Astrocyte (in vitro differentiated cells and primary cell): Measurements from ENCODE around the gene AP3S2. TPM values are rescaled to one million over a fixed set of nuclear protein-coding genes. Genes with fewer than 3 reads are reported as not detected.
A peak's percentile ranks its signal among the peaks of the same experiment; 100 is the strongest.

Experiments
- DNase-seq: peaks from one replicate; pipeline ENCODE4 v3.0.0-alpha.2; 2010; ENCODE audit warnings: low read depth
- FAIRE-seq: peaks from 2 replicates; lab custom pipeline; 2011; peaks lifted over from hg19 to GRCh38; lab: Jason Lieb, UNC
- H2AFZ ChIP-seq: 2 replicates; pipeline ENCODE4 v1.6.0; 2012; ENCODE audit warnings: low read depth, low read length, inconsistent platforms
- H3K27ac ChIP-seq: 2 replicates; pipeline ENCODE4 v1.5.1; 2011; ENCODE audit warnings: low read depth, low read length, inconsistent platforms
- H3K27me3 ChIP-seq: 2 replicates; pipeline ENCODE4 v1.6.0; 2011; ENCODE audit warnings: low read length, inconsistent platforms; ENCODE audit not compliant: insufficient read depth
- H3K36me3 ChIP-seq: 2 replicates; pipeline ENCODE4 v1.5.1; 2011; ENCODE audit warnings: low read length, inconsistent platforms; ENCODE audit not compliant: insufficient read depth
- H3K4me1 ChIP-seq: 2 replicates; pipeline ENCODE4 v1.5.1; 2011; ENCODE audit warnings: low read length, inconsistent platforms; ENCODE audit not compliant: insufficient read depth
- H3K4me2 ChIP-seq: 2 replicates; pipeline ENCODE4 v1.6.0; 2012; ENCODE audit warnings: low read length, inconsistent platforms
- H3K4me3 ChIP-seq: 2 replicates; pipeline ENCODE4 v1.5.1; 2011; ENCODE audit warnings: low read depth, mild to moderate bottlenecking, low read length, inconsistent platforms; ENCODE audit not compliant: insufficient read depth
- H3K79me2 ChIP-seq: 2 replicates; pipeline ENCODE4 v1.6.0; 2012; ENCODE audit warnings: mild to moderate bottlenecking, low read length, inconsistent platforms; ENCODE audit not compliant: insufficient read depth
- H3K9ac ChIP-seq: 2 replicates; pipeline ENCODE4 v1.6.0; 2012; ENCODE audit warnings: mild to moderate bottlenecking, low read length, inconsistent platforms
- H3K9me3 ChIP-seq: 2 replicates; pipeline ENCODE4 v1.5.1; 2012; ENCODE audit warnings: low read depth, mild to moderate bottlenecking, low read length, inconsistent platforms; ENCODE audit not compliant: insufficient read depth
- H4K20me1 ChIP-seq: 2 replicates; pipeline ENCODE4 v1.6.0; 2012; ENCODE audit warnings: low read length, inconsistent platforms; ENCODE audit not compliant: insufficient read depth
- H3K27ac Mint-ChIP-seq: one replicate; pipeline ENCODE4 v1.8.0; 2021; ENCODE audit warnings: mild to moderate bottlenecking, mixed read lengths; ENCODE audit not compliant: unreplicated experiment
- H3K27me3 Mint-ChIP-seq: one replicate; pipeline ENCODE4 v1.8.0; 2021; ENCODE audit warnings: low read depth, mixed read lengths; ENCODE audit not compliant: unreplicated experiment
- H3K36me3 Mint-ChIP-seq: one replicate; pipeline ENCODE4 v1.8.0; 2021; ENCODE audit warnings: low read depth, mixed read lengths; ENCODE audit not compliant: unreplicated experiment
- H3K4me1 Mint-ChIP-seq: one replicate; pipeline ENCODE4 v1.8.0; 2021; ENCODE audit warnings: low read depth, mixed read lengths; ENCODE audit not compliant: unreplicated experiment
- H3K4me3 Mint-ChIP-seq: one replicate; pipeline ENCODE4 v1.8.0; 2021; ENCODE audit warnings: mild to moderate bottlenecking, moderate library complexity, mixed read lengths; ENCODE audit not compliant: unreplicated experiment
- H3K9me3 Mint-ChIP-seq: one replicate; pipeline ENCODE4 v1.8.0; 2021; ENCODE audit warnings: mild to moderate bottlenecking, mixed read lengths; ENCODE audit not compliant: unreplicated experiment
- EZH2 ChIP-seq: IDR thresholded peaks from 2 replicates; pipeline ENCODE4 v1.6.1; 2012; ENCODE audit warnings: mild to moderate bottlenecking, low read length, inconsistent platforms; ENCODE audit not compliant: insufficient read depth
- total RNA-seq: library from RNA; stranded (reverse); gene quantifications from 2 replicates; pipeline ENCODE4 v1.2.1, GENCODE V29; 2021
- TF ChIP-seq, protein P1 (sequence below): IDR thresholded peaks from 2 replicates; pipeline ENCODE4 v1.5.1; 2011; ENCODE audit warnings: low read depth, mild to moderate bottlenecking, inconsistent platforms, low read length, moderate library complexity; ENCODE audit not compliant: insufficient read depth

The AP3S2 gene
- total RNA-seq, 1 donor from 2014 or later, result 41.2 TPM

- Mint-ChIP-seq H3K4me1 (no peaks in the 10 kb centered on the region), H3K27me3 (peaks cover 5% of the 10 kb centered on the region), H3K9me3 (no peaks in the 10 kb centered on the region), H3K36me3 (peaks cover 2% of the 10 kb centered on the region), H3K4me3 (peak within 1 kb of the TSS; percentile 80), H3K27ac (peak within 1 kb of the TSS; percentile 66)
- Histone ChIP-seq H3K4me1 (peaks cover 4% of the 10 kb centered on the region), H3K4me2 (peak within 1 kb of the TSS; percentile 96), H3K27ac (no peak within 1 kb of the TSS), H3K9me3 (no peaks in the 10 kb centered on the region), H4K20me1 (no peaks in the 10 kb centered on the region), H3K4me3 (peak within 1 kb of the TSS; percentile 46), H2AFZ (peak within 1 kb of the TSS; percentile 83), H3K27me3 (no peaks in the 10 kb centered on the region), H3K36me3 (no peaks in the 10 kb centered on the region), H3K79me2 (no peaks in the 10 kb centered on the region), H3K9ac (peak within 1 kb of the TSS; percentile 84)
- TF ChIP-seq, protein P1, sequence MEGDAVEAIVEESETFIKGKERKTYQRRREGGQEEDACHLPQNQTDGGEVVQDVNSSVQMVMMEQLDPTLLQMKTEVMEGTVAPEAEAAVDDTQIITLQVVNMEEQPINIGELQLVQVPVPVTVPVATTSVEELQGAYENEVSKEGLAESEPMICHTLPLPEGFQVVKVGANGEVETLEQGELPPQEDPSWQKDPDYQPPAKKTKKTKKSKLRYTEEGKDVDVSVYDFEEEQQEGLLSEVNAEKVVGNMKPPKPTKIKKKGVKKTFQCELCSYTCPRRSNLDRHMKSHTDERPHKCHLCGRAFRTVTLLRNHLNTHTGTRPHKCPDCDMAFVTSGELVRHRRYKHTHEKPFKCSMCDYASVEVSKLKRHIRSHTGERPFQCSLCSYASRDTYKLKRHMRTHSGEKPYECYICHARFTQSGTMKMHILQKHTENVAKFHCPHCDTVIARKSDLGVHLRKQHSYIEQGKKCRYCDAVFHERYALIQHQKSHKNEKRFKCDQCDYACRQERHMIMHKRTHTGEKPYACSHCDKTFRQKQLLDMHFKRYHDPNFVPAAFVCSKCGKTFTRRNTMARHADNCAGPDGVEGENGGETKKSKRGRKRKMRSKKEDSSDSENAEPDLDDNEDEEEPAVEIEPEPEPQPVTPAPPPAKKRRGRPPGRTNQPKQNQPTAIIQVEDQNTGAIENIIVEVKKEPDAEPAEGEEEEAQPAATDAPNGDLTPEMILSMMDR, result no peak
- TF ChIP-seq EZH2, result no peak
- DNase-seq, result peak; percentile 29
- FAIRE-seq, result no peak
Measured at GRCh38 chr15:89912674-89913396, 19.0 kb upstream of the AP3S2 start, which contains the start of gene ARPIN. Gene ARPIN (minus strand): TSS chr15:89912952. CDS start chr15:89912835, 117 bp downstream.

DNA sequence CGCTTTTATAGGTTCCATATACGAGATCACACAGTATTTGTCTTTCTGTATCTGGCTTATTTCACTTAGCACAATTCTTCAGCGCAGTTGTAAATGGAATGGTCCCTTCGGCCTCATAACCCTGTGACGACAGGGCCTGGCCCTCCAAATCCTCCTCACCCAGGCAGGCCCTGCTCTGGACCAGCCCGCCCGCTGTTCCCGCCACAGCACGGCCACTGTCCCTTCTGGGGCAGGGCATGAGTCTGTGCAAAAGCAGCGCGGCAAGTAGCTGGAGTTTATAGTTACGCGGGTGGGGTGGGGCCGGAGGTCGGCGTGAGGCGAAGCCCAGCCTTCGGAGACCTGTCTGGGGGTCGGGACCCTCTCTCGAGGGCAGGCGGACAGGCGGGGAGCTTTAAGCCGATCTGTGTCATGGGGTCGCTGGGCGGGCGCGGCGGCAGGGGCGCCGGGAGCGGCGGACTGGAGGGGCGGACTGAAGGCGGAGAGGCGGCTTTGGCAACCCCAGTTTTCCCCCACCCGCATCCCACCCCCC, 18.4 kb upstream of the AP3S2 start:
- Histone ChIP-seq H3K27me3 (no peaks in the 10 kb centered on the region), H3K9ac (peak overlapping the region; percentile 84), H3K79me2 (no peaks in the 10 kb centered on the region), H3K4me2 (peak overlapping the region; percentile 96), H3K4me1 (peaks cover 4% of the 10 kb centered on the region), H3K27ac (no peak overlapping the region), H3K36me3 (no peaks in the 10 kb centered on the region), H3K4me3 (peak overlapping the region; percentile 46), H3K9me3 (no peaks in the 10 kb centered on the region), H2AFZ (peak overlapping the region; percentile 83), H4K20me1 (no peaks in the 10 kb centered on the region)
- no peak for DNase-seq
- H3K27ac Mint-ChIP-seq, result peak overlapping the region; percentile 66
- FAIRE-seq, result no peak
- no peak for TF ChIP-seq EZH2
- TF ChIP-seq, protein P1, result no peak
- peaks cover 2% of the 10 kb centered on the region for H3K36me3 Mint-ChIP-seq
- peak overlapping the region; percentile 80 for H3K4me3 Mint-ChIP-seq
- H3K4me1 Mint-ChIP-seq, result no peaks in the 10 kb centered on the region
- H3K9me3 Mint-ChIP-seq, result no peaks in the 10 kb centered on the region
- H3K27me3 Mint-ChIP-seq, result peaks cover 5% of the 10 kb centered on the region
